HFFc6 (cell line): ENCODE measurements around the gene C6orf89. TPM values are rescaled to one million over a fixed set of nuclear protein-coding genes. Genes with fewer than 3 reads are reported as not detected.

Experiments used
- DNase-seq: peaks from one replicate; pipeline ENCODE4 v3.0.0-alpha.2; 2018
- H3K27ac Mint-ChIP-seq: 2 replicates; pipeline ENCODE4 v1.8.0; 2020; ENCODE audit warnings: mild to moderate bottlenecking, mixed read lengths
- H3K27me3 Mint-ChIP-seq: 2 replicates; pipeline ENCODE4 v1.8.0; 2021; ENCODE audit warnings: mild to moderate bottlenecking, moderate library complexity, mixed read lengths; ENCODE audit not compliant: insufficient read depth
- H3K36me3 Mint-ChIP-seq: 2 replicates; pipeline ENCODE4 v1.8.0; 2021; ENCODE audit warnings: low read depth, mixed read lengths
- H3K4me1 Mint-ChIP-seq: 2 replicates; pipeline ENCODE4 v1.8.0; 2020; ENCODE audit warnings: low read depth, mixed read lengths
- H3K4me3 Mint-ChIP-seq: 2 replicates; pipeline ENCODE4 v1.8.0; 2020; ENCODE audit warnings: mild to moderate bottlenecking, moderate library complexity, mixed read lengths
- H3K9me3 Mint-ChIP-seq: 2 replicates; pipeline ENCODE4 v1.8.0; 2020; ENCODE audit warnings: mild to moderate bottlenecking, mixed read lengths
- CTCF ChIP-seq: fragments of 200-600 bp; sonication (generic); IDR thresholded peaks from 2 replicates; pipeline ENCODE4 v1.5.0; 2021; ENCODE audit warnings: antibody characterized with exemption, mild to moderate bottlenecking
- total RNA-seq, 6 experiments: library from RNA; stranded (reverse); fragmentation: NEBNext Ultra II Directional; extraction: Animal tissue kit (Norgen Biotek cat#: 25700); gene quantifications; 2 replicates in 1 of 6; 3 replicates in 5 of 6; pipeline ENCODE4 v1.2.3, GENCODE V29; 2021

Gene C6orf89
- total RNA-seq, 6 experiments from 2014 or later = 71.3 to 89.2 (median 80.8) TPM

- Mint-ChIP-seq H3K27ac (no peak overlapping the region), H3K27me3 (peaks cover 11% of the 10 kb centered on the region), H3K4me1 (peaks cover 20% of the 10 kb centered on the region), H3K4me3 (no peak overlapping the region), H3K9me3 (no peaks in the 10 kb centered on the region), H3K36me3 (no peaks in the 10 kb centered on the region)
- TF ChIP-seq CTCF = no peak
- DNase-seq = no peak
These were observed 41.3 kb upstream of the C6orf89 start for GRCh38 chr6:36844232-36845170.

GRCh38 chr6:36845233-36845632 lies 40.5 kb upstream of the C6orf89 start:
- Mint-ChIP-seq H3K27me3 (peaks cover 11% of the 10 kb centered on the region), H3K4me1 (peaks cover 22% of the 10 kb centered on the region), H3K36me3 (no peaks in the 10 kb centered on the region), H3K27ac (no peak overlapping the region), H3K9me3 (peaks cover 2% of the 10 kb centered on the region), H3K4me3 (no peak overlapping the region)
- DNase-seq = no peak
- TF ChIP-seq CTCF = no peak

GRCh38 chr6:36847152-36847551 lies 38.6 kb upstream of the C6orf89 start:
- Mint-ChIP-seq H3K27me3 (peaks cover 11% of the 10 kb centered on the region), H3K36me3 (peaks cover 8% of the 10 kb centered on the region), H3K27ac (no peak overlapping the region), H3K4me3 (no peak overlapping the region), H3K4me1 (peaks cover 29% of the 10 kb centered on the region), H3K9me3 (peaks cover 9% of the 10 kb centered on the region)
- DNase-seq = no peak
- TF ChIP-seq CTCF = no peak

DNA sequence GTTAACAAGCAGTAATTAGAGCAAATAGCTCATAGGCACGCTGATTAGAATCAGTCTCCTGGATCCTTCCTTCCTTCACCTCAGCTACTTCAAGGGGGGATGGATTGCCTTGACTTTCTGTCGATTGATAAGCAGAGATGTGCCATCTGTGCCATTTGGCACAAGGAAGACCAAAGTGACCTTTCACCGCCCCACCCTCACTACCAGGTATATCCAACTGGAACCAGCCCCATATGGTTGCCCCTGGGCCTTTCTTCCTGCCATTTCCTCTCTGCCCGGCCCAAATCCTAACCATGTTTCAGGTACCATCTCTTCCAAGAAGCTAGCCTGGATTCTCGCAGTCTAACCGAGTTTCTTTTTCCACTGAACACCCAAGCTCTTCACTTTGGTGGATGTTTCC lies 37.8 kb upstream of the C6orf89 start:
- Mint-ChIP-seq H3K27me3 (peaks cover 11% of the 10 kb centered on the region), H3K4me3 (no peak overlapping the region), H3K36me3 (peaks cover 15% of the 10 kb centered on the region), H3K27ac (no peak overlapping the region), H3K4me1 (peaks cover 38% of the 10 kb centered on the region), H3K9me3 (peaks cover 9% of the 10 kb centered on the region)
- no peak for TF ChIP-seq CTCF
- no peak for DNase-seq

DNA sequence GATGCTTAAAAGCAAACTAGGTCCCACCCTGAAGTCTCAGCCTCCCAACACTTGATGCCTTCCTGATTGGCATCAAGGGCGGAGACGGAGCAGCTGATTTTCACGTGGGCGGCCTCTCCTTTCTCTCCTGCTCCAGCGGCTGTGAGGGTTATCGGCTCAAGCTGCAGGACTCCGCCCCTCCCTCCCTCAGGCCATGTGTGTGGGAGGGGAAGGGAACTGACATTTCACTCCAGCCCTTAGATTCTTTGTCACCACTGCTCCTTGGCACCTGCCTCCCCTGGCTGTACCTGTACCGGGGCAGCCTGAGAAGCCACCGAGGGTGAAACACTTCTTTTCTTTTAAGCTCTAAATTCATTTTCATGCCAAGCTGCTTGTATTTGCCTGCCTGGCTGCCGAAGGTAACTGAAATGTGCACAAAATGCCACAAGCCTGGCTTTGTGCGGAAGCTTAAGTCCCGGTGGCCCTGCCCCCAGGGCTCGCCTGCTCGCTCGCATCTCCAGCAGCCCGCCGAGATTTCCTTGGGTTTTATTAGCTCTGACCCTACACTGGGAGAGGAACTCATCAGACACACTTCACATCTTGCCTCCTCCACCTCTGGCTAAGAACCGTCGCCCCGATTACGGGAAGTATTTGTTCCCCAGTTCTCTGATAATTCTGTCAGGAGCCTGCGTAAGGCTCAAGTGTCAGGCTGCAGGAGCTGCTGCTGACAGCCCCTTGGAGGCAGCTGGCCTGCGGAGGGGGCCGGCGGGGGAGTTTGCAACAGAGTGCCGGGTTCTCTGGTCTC lies 36.9 kb upstream of the C6orf89 start:
- H3K9me3 Mint-ChIP-seq = peaks cover 9% of the 10 kb centered on the region
- TF ChIP-seq CTCF = no peak
- H3K4me3 Mint-ChIP-seq = no peak overlapping the region
- H3K27me3 Mint-ChIP-seq = peaks cover 6% of the 10 kb centered on the region
- DNase-seq = no peak
- H3K36me3 Mint-ChIP-seq = peaks cover 24% of the 10 kb centered on the region
- no peak overlapping the region for H3K27ac Mint-ChIP-seq
- H3K4me1 Mint-ChIP-seq = peaks cover 46% of the 10 kb centered on the region
